Testis (tissue), 3 donors: Measurements from ENCODE around the gene KIF2A. TPM values are rescaled to one million over a fixed set of nuclear protein-coding genes. Genes with fewer than 3 reads are reported as not detected.

Source experiments
- DNase-seq: peaks from one replicate; pipeline ENCODE4 v3.0.0-alpha.2; 2019
- H3K27ac ChIP-seq, 2 donors: fragments of 200-600 bp; sonication (generic); one replicate each; pipeline ENCODE4 v1.5.1; 2019
- H3K27me3 ChIP-seq: fragments of 200-600 bp; sonication (generic); one replicate; pipeline ENCODE4 v1.5.1; 2019
- H3K36me3 ChIP-seq: fragments of 200-600 bp; sonication (generic); one replicate; pipeline ENCODE4 v1.5.1; 2017; ENCODE audit warnings: low read depth; ENCODE audit errors: missing control alignments
- H3K4me1 ChIP-seq: fragments of 200-600 bp; sonication (generic); one replicate; pipeline ENCODE4 v1.5.1; 2019
- H3K4me3 ChIP-seq, 2 donors: fragments of 200-600 bp; sonication (generic); one replicate each; pipeline ENCODE4 v1.5.1; 2017 to 2019
- H3K9me3 ChIP-seq: fragments of 200-600 bp; sonication (generic); one replicate; pipeline ENCODE4 v1.5.1; 2017
- CTCF ChIP-seq, 3 experiments: fragments of 450-650 bp in 2 of 3; fragments of 200-600 bp in 1 of 3; sonication (generic) in 1 of 3; IDR thresholded peaks; one replicate each; pipeline ENCODE4 v1.5.1; 2016 to 2019; ENCODE audit warnings: antibody characterized with exemption in 3 of 3, mild to moderate bottlenecking in 2 of 3, moderate library complexity in 1 of 3
- POLR2A ChIP-seq: fragments of 450-650 bp; IDR thresholded peaks from one replicate; pipeline ENCODE4 v1.6.1; 2017; ENCODE audit warnings: antibody characterized with exemption, mild to moderate bottlenecking, moderate library complexity
- WGBS, 2 donors: methylation state at CpG; one replicate each; pipeline ENCODE4 v1.1.5; 2018; 5-methylcytosine and 5-hydroxymethylcytosine counted together
- intact Hi-C: fragments of 100-400 bp; cut with DNase I; formaldehyde crosslinking; loops from one replicate; pipeline ENCODE4 v1.15.1; 2023; ENCODE audit warnings: low total_unique reads
- polyA plus RNA-seq: library from polyadenylated mRNA; stranded (reverse); fragments of 350-450 nt; fragmentation: Illumina TruSeq; extraction: RNeasy Lipid Tissue Mini Kit (QIAGEN cat#74804); gene quantifications from one replicate; pipeline ENCODE4 v1.2.3, GENCODE V29; 2014; ENCODE audit warnings: low read depth, low replicate concordance; ENCODE audit not compliant: insufficient read depth
- total RNA-seq, 2 donors: library from RNA; depleted of rRNA; stranded (reverse); fragments of >200 nt; gene quantifications; one replicate each; pipeline ENCODE4 v1.2.3, GENCODE V29; 2016

Gene KIF2A
- total and polyA plus RNA-seq, 3 donors from 2014 or later, result 80.0 to 91.5 (median 86.5) TPM

GRCh38 chr5:62413711-62414110 is 107.7 kb downstream of the KIF2A start:
- no peaks in the 10 kb centered on the region for H3K27me3 ChIP-seq
- peak overlapping the region in 1 of 2 donors; percentile 84 for H3K27ac ChIP-seq
- TF ChIP-seq POLR2A, result no peak
- TF ChIP-seq CTCF (IDR thresholded peaks at IDR 0.05), result no peak
- intact Hi-C loops, result no loop called here
- no peaks in the 10 kb centered on the region for H3K36me3 ChIP-seq
- WGBS, 2 donors, result 31 to 34% methylated on average over 3 of the region's 3 CpGs
- peak overlapping the region; percentile 91 to 99 for H3K4me3 ChIP-seq
- no peak for DNase-seq
- peaks cover 10% of the 10 kb centered on the region for H3K4me1 ChIP-seq
- no peaks in the 10 kb centered on the region for H3K9me3 ChIP-seq

- 53 to 66% methylated on average over 4 of the region's 4 CpGs for WGBS, 2 donors
- DNase-seq, result no peak
- peak overlapping the region; percentile 68 to 72 for H3K27ac ChIP-seq
- no peaks in the 10 kb centered on the region for H3K9me3 ChIP-seq
- no peak overlapping the region for H3K4me3 ChIP-seq
- no peaks in the 10 kb centered on the region for H3K27me3 ChIP-seq
- H3K4me1 ChIP-seq, result peaks cover 10% of the 10 kb centered on the region
- intact Hi-C loops, result no loop called here
- no peaks in the 10 kb centered on the region for H3K36me3 ChIP-seq
- TF ChIP-seq POLR2A (no peak), CTCF (IDR thresholded peaks at IDR 0.05) (no peak)
These were observed 112.6 kb downstream of the KIF2A start for GRCh38 chr5:62418462-62419076.

- WGBS, 2 donors, result 91 to 93% methylated on average over 3 of the region's 3 CpGs
- DNase-seq, result no peak
- H3K36me3 ChIP-seq, result no peaks in the 10 kb centered on the region
These were observed 113.6 kb downstream of the KIF2A start for GRCh38 chr5:62419609-62420008.

GRCh38 chr5:62421414-62421813 is 115.4 kb downstream of the KIF2A start:
- WGBS, 2 donors, result 67 to 70% methylated on average over 1 of the region's 1 CpG
- Histone ChIP-seq H3K27ac (peak overlapping the region; percentile 25 to 68), H3K27me3 (no peaks in the 10 kb centered on the region), H3K9me3 (no peaks in the 10 kb centered on the region), H3K4me3 (no peak overlapping the region), H3K4me1 (peaks cover 10% of the 10 kb centered on the region), H3K36me3 (no peaks in the 10 kb centered on the region)
- intact Hi-C loops, result no loop called here
- no peak for DNase-seq
- TF ChIP-seq POLR2A (no peak), CTCF (IDR thresholded peaks at IDR 0.05) (no peak)

More at GRCh38 chr5:62419609-62420008, 113.6 kb downstream of the KIF2A start:
- Histone ChIP-seq H3K4me3 (no peak overlapping the region), H3K27me3 (no peaks in the 10 kb centered on the region), H3K4me1 (peaks cover 10% of the 10 kb centered on the region), H3K27ac (peak overlapping the region; percentile 68 to 72), H3K9me3 (no peaks in the 10 kb centered on the region)
- TF ChIP-seq CTCF (IDR thresholded peaks at IDR 0.05) (no peak), POLR2A (no peak)
- intact Hi-C loops, result no loop called here

GRCh38 chr5:62424763-62425162 is 118.8 kb downstream of the KIF2A start:
- H3K4me3 ChIP-seq, result no peak overlapping the region
- intact Hi-C loops, result no loop called here
- no peaks in the 10 kb centered on the region for H3K27me3 ChIP-seq
- no peak overlapping the region for H3K27ac ChIP-seq
- peaks cover 3% of the 10 kb centered on the region for H3K4me1 ChIP-seq
- 96% methylated on average over 1 of the region's 1 CpG for whole genome bisulfite sequencing, 2 donors
- no peaks in the 10 kb centered on the region for H3K9me3 ChIP-seq
- no peaks in the 10 kb centered on the region for H3K36me3 ChIP-seq
- TF ChIP-seq POLR2A (no peak), CTCF (IDR thresholded peaks at IDR 0.05) (no peak)
- DNase-seq, result no peak
